ENCODE results near the gene SESN2.

DNA sequence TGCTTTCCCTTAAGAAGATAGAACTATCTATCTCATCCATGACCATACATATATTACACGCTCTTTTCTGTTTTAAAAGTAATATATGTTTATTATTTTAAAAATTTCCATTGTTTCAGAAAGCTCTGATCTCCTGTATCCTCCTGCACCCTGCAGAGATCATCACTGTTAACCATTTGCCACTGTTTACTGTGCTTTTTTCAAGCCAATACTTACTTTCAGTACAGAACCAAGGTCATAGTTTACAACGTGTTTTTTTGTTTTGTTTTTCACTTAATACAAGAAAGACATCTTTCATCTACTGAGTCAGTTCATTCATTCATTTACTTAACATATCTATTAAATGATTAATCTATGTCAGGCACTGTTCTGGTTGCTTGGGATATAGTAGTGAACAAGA lies 10.2 kb downstream of the SESN2 start:
- TF ChIP-seq CTCF (IDR thresholded peaks at IDR 0.05) (no peak), EZH2 (IDR thresholded peaks at IDR 0.05; ENCODE audit: borderline replicate concordance, insufficient read depth, low read depth, low read length, poor library complexity, severe bottlenecking) (no peak)
